LNCAP (cell line): Measurements from ENCODE around the gene LRRC61.

ENCODE experiments used
- CTCF ChIP-seq: fragments of 450-650 bp; IDR thresholded peaks from 2 replicates; pipeline ENCODE4 v1.5.1; 2017; ENCODE audit warnings: mild to moderate bottlenecking

Gene LRRC61

GRCh38 chr7:150330211-150330885 lies 7.2 kb downstream of the LRRC61 start:
- TF ChIP-seq CTCF: no peak

- no peak for TF ChIP-seq CTCF
Measured at GRCh38 chr7:150332852-150333635, 9.9 kb downstream of the LRRC61 start.

GRCh38 chr7:150333659-150334058 lies 10.5 kb downstream of the LRRC61 start:
- no peak for TF ChIP-seq CTCF

- no peak for TF ChIP-seq CTCF
Measured at GRCh38 chr7:150334108-150334507, 11.0 kb downstream of the LRRC61 start.

- no peak for TF ChIP-seq CTCF
Measured at GRCh38 chr7:150335108-150335773, 12.1 kb downstream of the LRRC61 start.

- TF ChIP-seq CTCF: no peak
Measured at GRCh38 chr7:150335774-150336112, 12.6 kb downstream of the LRRC61 start.

- TF ChIP-seq CTCF: no peak
Measured at GRCh38 chr7:150336746-150337145, 13.6 kb downstream of the LRRC61 start.
